Ovary (tissue), 3 donors: ENCODE results near the gene PLEK2.

ENCODE experiments used
- CTCF ChIP-seq, 3 donors: fragments of 450-650 bp in 2 of 3; fragments of 200-600 bp in 1 of 3; IDR thresholded peaks; one replicate each; pipeline versions ENCODE4 v1.5.1 to v1.8.0; 2016 to 2022; ENCODE audit warnings: antibody characterized with exemption in 3 of 3, mild to moderate bottlenecking in 1 of 3
- EP300 ChIP-seq: sonication (generic); formaldehyde crosslinking; IDR thresholded peaks from one replicate; pipeline ENCODE4 v1.6.1; 2017; ENCODE audit warnings: antibody characterized with exemption
- POLR2A ChIP-seq: fragments of 450-650 bp; IDR thresholded peaks from one replicate; pipeline ENCODE4 v1.6.1; 2017; ENCODE audit warnings: antibody characterized with exemption, mild to moderate bottlenecking, moderate library complexity
- donor health status: DM: no; HTN: no; CAD: no.

GRCh38 chr14:67444395-67444794, 32.4 kb upstream of the PLEK2 start:
- TF ChIP-seq CTCF (IDR thresholded peaks at IDR 0.05) (no peak), POLR2A (no peak), EP300 (no peak)
